ENCODE results near the gene THSD4.
"Not testable (repeated sequence)": the region's sequence is repeated elsewhere in the genome, so short reads cannot be mapped to it uniquely, and the experiment has no call there.

THSD4 gene

DNA sequence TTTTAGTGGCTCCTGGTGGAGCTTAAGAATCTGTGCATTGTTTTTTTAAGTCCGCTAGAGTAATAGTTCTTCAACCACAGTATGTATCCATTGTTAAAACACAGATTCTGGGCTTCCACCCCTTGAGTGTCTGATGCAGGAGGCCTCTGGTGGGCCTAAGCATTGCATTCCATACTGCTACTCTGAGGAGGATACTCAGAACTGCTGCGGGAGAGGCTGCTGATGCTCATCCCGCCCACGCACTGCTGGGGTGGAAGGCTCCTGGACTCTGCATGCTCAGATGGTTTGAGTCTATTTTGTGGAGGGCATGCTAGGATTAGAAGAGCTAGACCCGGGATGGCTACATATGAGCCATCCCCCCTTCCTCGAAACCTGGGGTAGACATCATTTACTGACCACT is 74.4 kb downstream of the THSD4 start:
- no peak for DNase-seq (ENCODE audit: low read depth)

DNA sequence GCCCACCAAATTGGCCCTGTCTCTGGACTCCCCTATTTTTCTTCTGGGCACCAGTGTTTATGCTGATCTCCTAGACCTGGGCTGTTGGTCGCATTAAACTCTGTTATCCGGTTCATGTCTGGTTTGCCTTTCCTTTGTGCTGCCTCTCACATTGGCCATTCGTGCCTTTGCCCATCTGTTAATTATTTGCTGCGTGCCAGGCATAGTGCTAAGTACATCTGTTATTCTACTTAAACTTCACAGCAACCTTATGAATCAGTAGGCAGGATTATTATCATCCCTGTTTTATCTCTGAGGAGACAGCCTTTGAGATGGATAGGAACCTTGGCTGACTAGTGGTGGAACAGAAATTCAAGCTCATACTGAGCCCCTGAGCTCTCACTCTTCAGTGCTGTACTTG is 76.0 kb downstream of the THSD4 start:
- DNase-seq (ENCODE audit: low read depth) = no peak

DNA sequence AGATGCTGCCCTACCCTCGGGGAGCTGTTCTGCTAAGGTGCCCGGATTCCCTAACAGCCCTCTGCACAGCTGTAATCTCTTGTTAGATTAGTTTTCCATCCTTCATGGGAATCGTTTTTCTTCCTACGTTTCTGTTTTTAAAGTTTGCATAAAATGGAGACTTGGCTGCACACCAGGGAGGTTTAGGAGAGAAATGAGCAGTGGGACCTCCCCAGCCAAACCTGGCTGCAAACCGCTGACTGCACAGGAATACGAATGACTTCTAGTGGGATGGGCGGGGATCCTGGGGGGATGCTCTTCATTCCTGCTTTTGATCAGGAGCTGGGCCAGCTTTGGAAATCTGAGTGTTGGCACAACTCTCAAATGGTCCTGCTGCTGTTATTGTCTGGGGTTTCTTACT is 77.5 kb downstream of the THSD4 start:
- DNase-seq (ENCODE audit: low read depth) = no peak

DNA sequence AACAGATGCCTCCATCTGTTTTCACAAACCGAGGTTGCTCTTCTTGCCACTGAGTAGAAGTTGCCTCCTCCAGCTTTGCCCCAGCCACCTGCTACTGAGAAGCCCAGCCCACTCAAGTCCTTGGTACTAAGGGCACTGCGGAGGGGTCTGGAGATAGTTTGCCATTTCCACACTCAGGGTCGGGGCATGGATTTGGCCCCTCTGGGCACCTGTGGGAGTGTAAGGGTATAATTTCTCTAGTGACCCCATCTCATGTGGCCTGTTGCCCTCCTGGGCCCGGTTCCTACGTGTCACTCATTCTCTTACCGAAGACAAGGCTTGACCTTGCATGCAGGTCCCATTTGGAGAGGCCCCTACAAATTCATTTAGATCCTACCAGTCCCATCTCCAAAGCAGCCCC is 79.0 kb downstream of the THSD4 start:
- no peak for DNase-seq (ENCODE audit: low read depth)

DNA sequence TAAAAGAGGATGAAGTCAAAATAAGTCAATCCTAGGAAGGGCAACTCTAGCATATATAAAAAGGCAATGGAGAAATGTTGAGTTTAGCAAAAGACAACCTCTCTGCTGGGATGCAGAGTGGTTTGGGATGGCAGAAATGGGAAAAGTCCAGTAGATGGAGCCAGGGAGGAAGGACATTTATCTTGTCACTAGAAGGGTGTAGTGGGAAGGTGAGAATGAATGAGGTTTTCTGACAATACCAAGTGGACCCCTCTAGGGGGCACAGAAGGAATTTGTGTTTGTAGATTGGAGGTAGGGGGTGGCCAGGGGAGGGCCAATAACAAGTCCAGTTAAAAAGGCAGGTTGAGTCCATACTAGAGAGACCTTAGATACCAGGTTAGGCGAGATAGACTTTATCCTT is 80.0 kb downstream of the THSD4 start:
- no peak for DNase-seq (ENCODE audit: low read depth)

DNA sequence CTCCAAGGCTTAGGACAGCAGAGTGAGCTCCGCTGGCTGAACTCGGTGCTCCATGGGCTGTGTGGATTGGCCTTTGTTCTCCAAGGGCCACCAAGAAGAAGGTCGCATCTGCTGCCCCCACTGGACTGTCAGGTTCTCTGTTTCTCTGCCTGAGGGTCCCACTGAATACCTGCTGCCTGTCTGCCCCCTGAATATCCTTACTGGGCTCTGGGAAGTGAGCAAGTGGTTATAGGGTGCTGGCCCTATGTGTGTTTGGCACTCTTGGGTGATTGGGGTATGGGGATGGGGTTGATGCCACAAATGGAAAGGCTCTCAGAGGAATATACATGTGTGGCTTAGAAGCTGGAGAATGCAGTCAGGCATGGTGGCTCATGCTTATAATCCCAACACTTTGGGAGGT is 82.3 kb downstream of the THSD4 start:
- DNase-seq (ENCODE audit: low read depth) = no peak

DNA sequence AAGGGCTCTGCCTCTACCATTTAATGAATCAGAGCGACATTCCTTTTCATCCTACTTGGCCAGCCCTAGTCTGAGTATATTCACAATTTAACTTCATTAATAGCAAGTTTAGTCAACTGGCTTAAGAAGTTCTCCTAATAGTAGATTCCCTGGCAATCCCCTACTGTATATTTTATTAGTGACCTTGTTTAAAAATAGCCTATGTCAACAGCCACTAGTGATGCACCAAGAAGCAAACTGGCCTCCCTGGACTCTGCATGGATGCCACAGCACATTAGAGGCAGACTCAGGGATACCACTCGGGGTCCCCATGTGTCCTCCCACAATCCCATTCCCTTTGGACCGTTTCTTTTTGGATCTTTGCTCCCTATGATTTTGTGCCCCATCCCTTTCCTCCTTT is 83.6 kb downstream of the THSD4 start:
- no peak for DNase-seq (ENCODE audit: low read depth)

DNA sequence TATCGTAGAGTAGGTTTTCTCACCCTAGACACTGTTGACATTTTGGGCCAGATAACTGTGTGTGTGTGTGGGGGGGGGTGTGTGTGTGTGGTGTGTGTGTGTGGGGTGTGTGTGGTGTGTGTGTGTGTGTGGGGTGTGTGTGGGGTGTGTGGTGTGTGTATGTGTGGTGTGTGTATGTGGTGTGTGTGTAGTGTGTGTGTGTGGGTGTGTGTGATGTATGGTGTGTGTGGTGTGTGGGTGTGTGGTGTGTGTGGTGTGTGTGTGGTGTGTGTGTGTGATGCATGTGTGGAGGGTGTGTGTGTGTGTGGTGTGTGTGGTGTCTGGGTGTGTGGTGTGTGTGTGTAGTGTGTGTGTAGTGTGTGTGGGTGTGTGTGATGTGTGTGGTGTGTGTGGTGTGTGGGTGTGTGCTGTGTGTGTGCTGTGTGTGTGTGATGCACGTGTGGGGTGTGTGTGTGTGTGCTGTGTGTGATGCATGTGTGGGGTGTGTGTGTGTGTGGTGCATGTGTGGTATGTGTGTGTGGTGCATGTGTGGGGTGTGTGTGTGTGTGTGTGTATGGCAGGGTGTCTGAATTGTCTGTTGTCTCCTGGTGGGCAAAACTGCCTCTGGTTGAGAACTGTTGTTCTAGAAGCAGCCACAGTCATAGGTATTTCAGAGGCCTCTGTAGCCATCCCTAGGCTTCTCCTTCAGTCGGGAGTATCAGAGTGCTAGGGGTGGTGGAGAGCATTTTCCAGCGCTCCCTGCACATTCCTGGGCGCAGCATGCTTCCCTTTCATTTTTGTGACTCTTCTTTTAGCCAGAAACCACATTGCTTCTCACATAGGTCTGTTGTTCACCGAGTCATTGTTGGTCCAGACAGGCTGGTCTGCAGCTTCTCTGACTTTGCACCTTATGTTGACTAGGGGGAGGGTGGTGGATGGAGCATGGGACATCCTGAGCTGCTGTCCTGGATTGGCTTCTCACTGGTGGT is 84.4 kb downstream of the THSD4 start:
- DNase-seq (ENCODE audit: low read depth) = no peak

DNA sequence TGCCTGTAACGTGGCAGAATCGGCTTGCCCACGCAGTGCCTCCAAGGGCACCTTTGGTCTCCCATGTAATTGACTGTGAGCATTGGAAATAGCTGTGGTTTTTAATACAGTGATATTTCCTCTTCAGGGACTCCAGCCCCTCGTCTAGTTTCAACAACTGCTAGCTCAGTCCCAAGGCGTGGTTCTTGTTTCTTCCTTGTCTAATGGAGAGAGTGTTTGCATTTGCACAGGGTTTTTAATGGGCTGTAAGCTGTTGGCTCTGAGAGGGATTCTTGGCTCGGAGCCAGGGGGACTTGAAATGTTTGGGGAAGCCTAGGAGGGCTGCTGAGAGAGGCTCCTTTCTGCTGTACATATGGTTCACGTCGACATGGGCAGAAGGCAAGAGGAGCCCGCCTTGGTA is 86.2 kb downstream of the THSD4 start:
- no peak for DNase-seq (ENCODE audit: low read depth)

DNA sequence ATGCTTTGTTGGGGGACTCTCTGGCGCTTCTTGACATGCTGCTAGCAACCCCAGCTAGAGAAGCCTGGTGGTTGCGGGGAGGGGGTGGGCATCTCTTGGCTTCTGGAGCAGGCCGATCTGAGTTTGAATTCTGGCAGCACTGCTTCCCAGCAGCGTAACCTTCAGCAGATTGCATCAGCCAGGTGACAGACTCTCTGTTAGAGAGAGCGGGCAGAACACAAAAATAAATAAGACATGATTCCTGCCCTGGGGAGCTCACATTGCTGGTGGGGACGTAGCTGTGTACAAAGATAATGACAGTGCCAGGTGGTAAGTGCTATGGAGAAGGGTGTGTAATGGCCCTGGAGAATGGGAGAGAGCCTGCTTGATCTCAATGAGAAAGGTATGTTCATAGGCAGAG is 87.4 kb downstream of the THSD4 start:
- DNase-seq (ENCODE audit: low read depth) = no peak

DNA sequence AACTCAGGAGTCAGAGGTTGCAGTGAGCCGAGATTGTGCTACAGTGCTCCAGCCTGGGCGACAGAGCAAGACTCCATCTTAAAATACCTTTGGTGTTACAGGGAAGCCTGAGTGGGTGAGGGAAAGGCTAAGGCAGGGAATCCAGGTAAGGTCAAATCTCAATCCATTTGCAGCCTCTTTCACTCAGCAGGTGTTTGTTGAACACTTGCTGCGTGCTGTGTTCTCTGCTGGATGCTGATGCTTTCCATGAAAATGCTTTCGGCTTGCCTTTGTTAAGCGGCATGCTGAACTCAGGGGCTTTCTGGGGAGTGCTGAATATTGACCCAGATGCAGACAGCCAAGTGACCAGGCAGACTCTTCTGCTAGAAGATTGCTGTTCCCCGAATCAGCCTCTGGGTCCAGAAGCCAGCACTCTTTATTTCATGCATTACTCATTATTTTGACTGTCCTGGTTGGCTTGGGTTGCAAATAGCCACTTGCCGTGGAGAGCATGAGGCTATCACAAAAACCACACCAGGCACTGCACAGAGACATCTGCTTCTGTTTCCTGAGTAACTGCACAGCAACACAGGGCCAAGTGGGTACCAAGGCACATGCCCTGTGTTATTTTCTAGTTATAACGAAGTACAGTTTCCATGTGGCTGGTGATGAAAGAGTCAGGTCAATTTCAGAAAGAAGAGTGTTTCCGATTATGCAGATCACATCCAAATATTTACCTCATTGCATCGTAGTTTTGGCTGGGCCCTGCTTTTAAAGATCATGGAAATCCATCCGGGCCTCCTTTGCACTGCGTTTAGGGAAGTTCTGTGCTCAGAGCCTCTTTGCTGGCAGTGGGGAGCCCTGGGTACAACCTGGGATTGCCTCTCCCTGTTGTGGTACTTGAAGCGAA is 88.6 kb downstream of the THSD4 start:
- DNase-seq (ENCODE audit: low read depth) = no peak

DNA sequence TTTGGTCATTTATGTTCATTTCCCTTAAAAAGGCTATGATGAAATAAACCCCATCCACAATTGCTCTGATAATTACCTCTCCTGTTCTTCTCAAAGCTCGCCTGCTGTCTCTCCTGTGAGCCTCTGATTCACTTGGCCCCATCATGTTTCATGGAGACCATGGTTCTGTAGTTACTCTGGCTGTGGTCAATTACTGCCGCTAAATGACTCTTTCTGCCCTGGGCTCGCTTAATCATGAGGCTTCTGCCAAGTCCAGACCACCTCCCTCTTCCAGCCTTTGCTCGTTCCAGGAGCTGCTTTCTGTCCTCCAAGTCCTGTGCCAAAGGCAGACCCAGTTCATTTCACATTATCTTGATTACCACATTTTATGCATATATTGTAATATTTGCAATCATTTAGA is 91.9 kb downstream of the THSD4 start:
- DNase-seq (ENCODE audit: low read depth) = no peak

DNA sequence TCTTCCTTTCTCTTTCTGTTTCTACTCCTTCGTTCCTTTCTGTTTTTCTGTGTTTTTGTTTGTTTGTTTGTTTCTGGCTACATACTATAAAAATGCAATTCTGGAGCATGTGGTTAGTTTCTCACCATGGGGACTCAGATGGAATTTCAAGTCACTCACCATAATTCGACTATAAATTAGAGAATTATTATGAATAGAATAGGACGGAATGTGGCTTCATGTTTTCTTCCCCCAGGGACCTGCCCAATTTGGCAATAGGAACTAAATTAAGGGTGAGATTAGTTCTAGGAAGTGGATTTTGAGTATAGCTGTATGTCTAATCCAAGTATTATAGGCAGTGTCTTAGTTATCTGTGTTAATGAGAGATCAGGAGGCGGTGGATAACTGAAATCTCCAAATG is 96.9 kb downstream of the THSD4 start:
- no peak for DNase-seq (ENCODE audit: low read depth)

DNA sequence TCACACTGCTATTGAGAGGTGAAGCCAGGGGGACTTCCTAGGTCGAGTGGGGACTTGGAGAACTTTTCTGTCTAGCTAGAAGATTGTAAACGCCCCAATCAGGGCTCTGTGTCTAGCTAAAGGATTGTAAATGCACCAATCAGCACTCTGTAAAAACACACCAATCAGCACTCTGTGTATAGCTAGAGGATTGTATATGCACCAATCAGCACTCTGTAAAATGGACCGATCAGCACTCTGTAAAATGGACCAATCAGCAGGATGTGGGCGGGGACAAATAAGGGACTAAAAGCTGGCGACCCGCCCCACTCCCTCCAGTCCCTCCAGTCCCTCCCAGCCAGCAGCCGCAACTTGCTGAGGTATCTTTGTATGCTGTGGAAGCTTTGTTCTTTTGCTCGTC is 98.7 kb downstream of the THSD4 start:
- DNase-seq (ENCODE audit: low read depth) = not testable (repeated sequence)

DNA sequence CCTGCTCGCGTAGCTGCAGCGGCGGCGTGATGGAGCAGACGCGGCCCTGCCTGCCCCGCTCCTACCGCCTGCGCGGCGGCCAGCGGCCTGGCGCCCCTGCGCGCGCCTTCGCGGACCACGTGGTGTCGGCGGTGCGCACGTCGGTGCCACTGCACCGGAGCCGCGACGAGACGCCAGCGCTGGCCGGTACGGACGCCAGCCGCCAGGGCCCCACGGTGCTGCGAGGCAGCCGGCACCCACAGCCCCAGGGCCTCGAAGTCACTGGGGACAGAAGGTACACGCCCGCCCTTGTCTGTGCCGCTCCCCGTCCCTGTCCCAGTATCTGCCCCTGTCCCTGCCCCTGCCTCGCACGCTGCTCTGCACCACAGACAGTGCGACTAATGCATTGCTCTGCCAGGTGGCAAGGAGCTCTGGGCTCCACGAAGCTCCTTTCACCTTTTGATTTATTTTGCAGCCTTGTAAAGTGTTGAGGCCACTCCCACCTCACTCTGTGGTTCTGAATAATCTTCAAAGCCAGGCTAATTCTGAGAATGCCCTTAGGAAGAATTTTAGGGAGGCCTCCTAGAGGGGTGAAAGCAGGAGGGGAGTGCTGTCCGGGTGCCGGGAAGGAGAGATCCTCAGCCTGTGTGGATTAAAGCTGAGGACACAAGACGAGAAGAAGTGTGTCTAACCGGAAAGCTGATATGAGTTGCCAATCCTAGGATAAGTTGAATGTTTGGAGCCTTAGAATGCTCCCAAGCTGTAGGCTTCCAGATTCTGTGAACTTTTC is 100.0 kb downstream of the THSD4 start:
- no peak for DNase-seq (ENCODE audit: low read depth)

DNA sequence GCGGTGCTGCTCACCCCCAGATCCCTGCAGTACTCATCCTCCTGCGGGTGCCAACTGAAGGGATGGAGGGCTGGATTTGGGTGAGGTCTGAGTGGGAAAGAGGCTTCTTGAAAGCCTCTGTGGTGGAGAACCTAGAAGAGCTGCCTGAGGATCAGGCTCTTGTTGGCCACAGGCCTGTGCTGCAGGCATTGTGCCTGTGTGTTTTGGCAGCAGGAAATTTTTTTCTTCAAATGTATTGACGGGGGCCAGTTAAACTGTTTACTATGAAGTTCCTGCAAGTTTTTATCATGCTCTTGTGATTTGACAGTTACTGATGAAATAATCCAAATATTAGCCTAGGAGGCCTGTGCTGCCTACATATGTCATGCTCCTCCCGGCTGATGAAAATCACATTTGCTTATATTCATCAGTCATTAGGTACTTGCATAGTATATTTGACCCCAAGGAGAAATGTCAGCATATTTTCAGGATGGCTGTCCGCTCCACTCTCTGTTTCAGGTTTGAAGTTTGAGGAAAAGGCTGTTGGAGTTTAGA is 103.1 kb downstream of the THSD4 start:
- DNase-seq (ENCODE audit: low read depth) = no peak

DNA sequence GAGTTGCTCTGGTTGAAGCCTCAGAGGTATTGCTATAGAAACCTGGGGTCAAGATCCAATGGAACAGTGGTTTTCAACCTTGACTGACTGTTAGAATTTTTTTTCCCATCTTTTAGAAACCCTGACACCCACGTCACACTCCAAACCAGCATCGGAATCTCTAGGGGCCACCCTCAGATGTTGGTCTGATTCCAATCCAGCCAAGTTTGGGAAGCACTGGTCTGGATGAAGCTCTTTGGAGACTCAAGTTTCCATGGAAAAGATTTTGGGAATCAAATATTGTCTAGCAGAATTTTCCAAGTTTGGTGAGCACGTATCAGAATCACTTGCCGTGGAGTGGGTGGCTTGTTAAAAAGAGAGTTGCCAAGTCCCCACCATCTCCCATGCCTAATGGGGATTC is 103.8 kb downstream of the THSD4 start:
- no peak for DNase-seq (ENCODE audit: low read depth)

DNA sequence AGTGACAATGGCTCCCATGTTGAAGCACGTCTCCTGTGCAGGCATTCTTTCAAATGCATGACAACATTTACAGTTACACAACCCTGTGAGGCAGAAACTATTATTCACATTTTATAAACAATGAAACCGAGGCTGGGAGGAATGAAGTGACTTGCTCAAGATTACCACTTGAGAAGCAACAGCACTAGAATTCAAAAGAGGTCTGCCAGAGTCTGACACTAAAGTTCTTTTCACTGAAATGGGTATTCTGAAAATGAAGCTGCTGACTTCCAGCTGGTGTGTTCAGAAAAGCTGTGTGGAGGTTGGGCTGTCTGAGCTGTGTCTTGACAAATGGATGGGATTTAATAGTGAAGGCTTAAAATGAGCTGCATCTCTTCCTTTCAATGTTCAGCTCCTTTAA is 104.4 kb downstream of the THSD4 start:
- DNase-seq (ENCODE audit: low read depth) = no peak

DNA sequence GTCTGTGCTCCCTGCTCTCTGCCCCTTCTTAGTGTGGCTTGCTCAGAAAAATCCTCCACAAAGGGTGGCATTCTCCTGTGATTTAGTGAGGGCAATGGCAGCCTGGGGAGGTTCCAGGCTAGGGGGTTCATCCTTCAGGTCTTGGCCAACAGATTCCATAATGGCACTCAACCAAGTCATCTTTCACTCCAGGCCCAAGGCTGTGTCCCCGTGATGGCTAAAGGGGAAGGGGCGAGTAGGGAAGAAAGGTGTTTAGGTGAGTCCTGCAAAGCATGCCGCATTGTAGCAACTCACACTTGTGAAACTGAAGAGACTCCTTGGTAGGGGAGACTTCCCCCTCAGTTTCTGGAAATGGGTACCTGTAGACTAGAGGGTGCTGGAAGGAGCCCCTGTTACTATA is 105.6 kb downstream of the THSD4 start:
- DNase-seq (ENCODE audit: low read depth) = no peak

DNA sequence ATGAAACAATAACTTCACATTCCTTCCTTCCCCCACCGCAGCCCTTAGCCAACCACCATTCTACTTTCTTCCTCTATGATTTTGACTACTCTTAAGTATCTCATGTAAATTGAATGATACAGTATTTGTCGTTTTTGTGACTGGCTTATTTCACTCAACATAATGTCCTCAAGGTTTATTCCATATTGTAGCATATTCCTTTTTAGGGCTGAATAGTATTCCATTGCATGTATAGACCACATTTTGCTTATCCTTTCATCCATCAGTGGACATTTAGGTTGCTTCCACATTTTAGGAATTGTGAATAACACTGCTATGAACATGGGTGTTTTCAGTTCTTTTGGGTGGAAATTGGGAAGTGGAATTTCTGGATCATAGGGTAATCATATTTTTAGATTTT is 106.1 kb downstream of the THSD4 start:
- DNase-seq (ENCODE audit: low read depth) = no peak

DNA sequence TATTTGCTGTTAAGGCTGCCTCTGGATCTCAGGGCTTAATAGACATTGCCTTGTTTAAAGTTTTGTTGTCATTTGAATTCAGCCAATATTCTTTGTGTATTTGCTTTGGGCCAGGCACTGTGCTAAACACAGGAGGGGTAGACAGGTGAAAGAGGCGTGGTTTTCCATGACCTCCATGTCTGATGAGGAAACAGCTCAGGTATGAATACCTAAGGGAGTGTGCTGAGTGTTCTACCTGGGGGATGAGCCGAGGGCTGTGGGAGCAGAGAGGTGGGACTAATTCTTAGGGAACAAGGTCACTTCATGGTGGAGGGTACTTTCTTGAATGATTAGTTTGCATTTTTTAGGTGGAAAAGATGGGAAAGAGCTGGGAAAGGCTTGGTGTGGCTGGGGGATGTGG is 108.2 kb downstream of the THSD4 start:
- no peak for DNase-seq (ENCODE audit: low read depth)

DNA sequence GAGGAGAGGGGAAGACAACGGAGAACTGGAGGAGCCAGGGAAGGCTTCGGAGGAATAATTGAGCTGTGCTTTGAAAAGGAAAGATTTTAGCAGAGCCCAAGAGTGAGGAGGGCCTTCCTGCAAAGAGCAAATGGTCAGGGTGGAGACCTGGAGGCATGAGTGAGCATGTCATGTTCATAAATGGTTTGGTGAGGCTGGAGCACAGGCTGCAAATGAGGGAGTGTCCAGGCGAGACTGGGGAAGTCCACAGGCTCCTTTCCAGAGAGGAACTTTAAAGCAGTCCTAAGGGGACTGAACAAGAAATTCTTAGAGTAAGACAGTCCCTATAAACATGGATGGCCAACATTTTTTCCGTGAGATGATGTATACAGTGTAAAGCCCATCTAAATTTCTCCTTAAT is 108.8 kb downstream of the THSD4 start:
- DNase-seq (ENCODE audit: low read depth) = no peak
